ENCODE measurements around the gene SUPT20HL1.

- no peak for TF ChIP-seq POLR2AphosphoS5 (IDR thresholded peaks at IDR 0.05; ENCODE audit: low read depth, low read length)
- no peak for TF ChIP-seq POLR2A (IDR thresholded peaks at IDR 0.05; ENCODE audit: low read depth, low read length)
- no peak for TF ChIP-seq TAF1 (IDR thresholded peaks at IDR 0.05; ENCODE audit: borderline replicate concordance, low read depth, low read length)
These were observed 38.6 kb upstream of the SUPT20HL1 start for GRCh38 chrX:24321741-24322395.

All from GM12892 (cell line).